Heart left ventricle (tissue), 16 donors: ENCODE data around the gene DRC7. TPM values are rescaled to one million over a fixed set of nuclear protein-coding genes. Genes with fewer than 3 reads are reported as not detected.

Experiments
- ATAC-seq, 4 donors: fragments of 200-7000 bp; cut with Tn5 transposase; one replicate each; pipeline ENCODE4 v1.9.1; 2020 to 2022; ENCODE audit warnings: moderate library complexity in 4 of 4, mild to moderate bottlenecking in 3 of 4, moderate number of reproducible peaks in 1 of 4
- DNase-seq, 5 donors: peaks; one replicate each; pipeline ENCODE4 v3.0.0-alpha.2; 2020
- H3K27ac ChIP-seq, 12 donors: fragments of 200-600 bp; sonication (generic) in 4 of 12; one replicate each; pipeline versions ENCODE4 v1.5.0 to v1.8.0; 2016 to 2022; ENCODE audit warnings: mild to moderate bottlenecking in 2 of 12
- H3K27me3 ChIP-seq, 9 donors: fragments of 200-600 bp; sonication (generic) in 2 of 9; one replicate each; pipeline versions ENCODE4 v1.5.1 to v1.8.0; 2016 to 2022; ENCODE audit warnings: mild to moderate bottlenecking in 3 of 9
- H3K36me3 ChIP-seq, 9 donors: fragments of 200-600 bp; sonication (generic) in 2 of 9; one replicate each; pipeline versions ENCODE4 v1.5.0 to v1.8.0; 2018 to 2022; ENCODE audit warnings: mild to moderate bottlenecking in 2 of 9
- H3K4me1 ChIP-seq, 12 donors: fragments of 200-600 bp; sonication (generic) in 4 of 12; one replicate each; pipeline versions ENCODE4 v1.5.0 to v1.8.0; 2016 to 2022; ENCODE audit warnings: mild to moderate bottlenecking in 3 of 12
- H3K4me3 ChIP-seq, 12 donors: fragments of 200-600 bp; sonication (generic) in 4 of 12; one replicate each; pipeline versions ENCODE4 v1.5.0 to v1.8.0; 2017 to 2022; ENCODE audit warnings: mild to moderate bottlenecking in 9 of 12, moderate library complexity in 4 of 12
- H3K9me3 ChIP-seq, 12 donors: fragments of 200-600 bp; sonication (generic) in 4 of 12; one replicate each; pipeline versions ENCODE4 v1.5.0 to v1.8.0; 2016 to 2022; ENCODE audit warnings: mild to moderate bottlenecking in 1 of 12
- CTCF ChIP-seq, 12 donors: fragments of 200-600 bp; sonication (generic) in 4 of 12; IDR thresholded peaks; one replicate each; pipeline versions ENCODE4 v1.5.0 to v1.8.0; 2018 to 2022; ENCODE audit warnings: antibody characterized with exemption in 12 of 12, mild to moderate bottlenecking in 5 of 12
- POLR2A ChIP-seq, 2 donors: fragments of 450-650 bp; IDR thresholded peaks; one replicate each; pipeline ENCODE4 v1.6.1; 2017; ENCODE audit warnings: antibody characterized with exemption in 2 of 2, mild to moderate bottlenecking in 2 of 2, moderate library complexity in 2 of 2
- WGBS, 4 donors: extraction: QIAGEN DNeasy Blood & Tissue Kit in 2 of 4; methylation state at CpG; one replicate each; pipeline versions ENCODE4 v1.1.5 to v1.1.7; 2013 to 2018; 5-methylcytosine and 5-hydroxymethylcytosine counted together
- intact Hi-C, 10 donors: fragments of 100-400 bp; cut with DNase I; formaldehyde crosslinking; loops; one replicate each; pipeline versions ENCODE4 v1.11.1 to v1.14.2; 2022
- polyA plus RNA-seq, 2 donors: library from polyadenylated mRNA; stranded (reverse); fragments of 200-250 nt; gene quantifications; one replicate each; pipeline ENCODE4 v1.2.3, GENCODE V29; 2013
- total RNA-seq, 9 donors: library from RNA; depleted of rRNA in 2 of 9; stranded (reverse); fragments of >200 nt in 2 of 9; fragmentation: NEBNext Ultra II Directional in 3 of 9; extraction: Animal tissue kit (Norgen Biotek cat#: 25700) in 3 of 9; gene quantifications; one replicate each; pipeline versions ENCODE4 v1.1.0 to v1.2.4, GENCODE V29; 2016 to 2023
- donor health status: ischemic (EF 13 %, LVEDD 7.1; RV severe dilation, severe dysfunction).
- donor health status: healthy with polysubstance abuse.
- donor health status: DM: no; HTN: yes; CAD: no.
- donor health status: DM: no; HTN: no; CAD: no.
- donor health status: ischemic (EF 25% LVEDD 6.9; RV normal size, moderate dysfunction).
- donor health status: ischemic (EF 25% LVEDD 5.7; RV mildly dilated, moderate dysfunction).
- donor health status: healthy.
- donor health status: DM: yes; HTN: yes; CAD: no.
- donor health status: ischemic (EF 35%, LVEDD 5.7; RV mildly dilated, moderate dysfunction).
- donor health status: nonischemic (EF 11% LVEDD 7.7; RV severe dilation, severe dysfunction).
- donor health status: DM: yes; HTN: yes; CAD: no.
- donor health status: PGD.
- donor health status: ischemic (EF 29% LVEDD 5.4; RV normal size, mild dysfunction).
- donor health status: nonischemic (EF 23%, LVEDD 6.1; RV moderate dilation, normal function).

The DRC7 gene
- total and polyA plus RNA-seq, 11 donors: 0.29 TPM; not detected in 10

GRCh38 chr16:57760357-57761160 lies 66.0 kb downstream of the DRC7 start:
- Histone ChIP-seq H3K27ac (peak overlapping the region in 7 of 12 donors; percentile 30 to 81 (median 72)), H3K27me3 (no peaks in the 10 kb centered on the region), H3K4me1 (peaks cover 0 to 32% (median 16%) of the 10 kb centered on the region in 12 donors), H3K36me3 (peaks cover 0 to 81% (median 50%) of the 10 kb centered on the region in 9 donors), H3K4me3 (no peak overlapping the region), H3K9me3 (no peaks in the 10 kb centered on the region)
- peak in 2 of 5 donors; percentile 25 to 63 for DNase-seq
- intact Hi-C loops: loop anchor here in 1 of 10 donors (5.0 kb wide), 1 partner anchor 37 kb away; no protein-coding TSS in a partner anchor
- 88 to 89% (median 89%) methylated on average over 23 to 40 of the region's 40 CpGs for WGBS, 4 donors
- no peak for ATAC-seq
- TF ChIP-seq POLR2A (IDR thresholded peaks at IDR 0.05) (no peak), CTCF (IDR thresholded peaks at IDR 0.05) (no peak)

- intact Hi-C loops: loop anchor here in 1 of 10 donors (5.0 kb wide), 1 partner anchor 36 kb away; no protein-coding TSS in a partner anchor
- ATAC-seq: no peak
- peak in 1 of 5 donors; percentile 38 for DNase-seq
These were observed 66.7 kb downstream of the DRC7 start for GRCh38 chr16:57761301-57761700.

GRCh38 chr16:57761957-57762356 lies 67.4 kb downstream of the DRC7 start:
- no peak for ATAC-seq
- H3K27me3 ChIP-seq: no peaks in the 10 kb centered on the region
- no peak overlapping the region for H3K4me3 ChIP-seq
- H3K36me3 ChIP-seq: peaks cover 0 to 87% (median 63%) of the 10 kb centered on the region in 9 donors
- peak in 1 of 5 donors; percentile 48 for DNase-seq
- TF ChIP-seq POLR2A (IDR thresholded peaks at IDR 0.05): no peak
- TF ChIP-seq CTCF (IDR thresholded peaks at IDR 0.05): no peak
- 92 to 97% (median 95%) methylated on average over 10 to 12 of the region's 12 CpGs for WGBS, 4 donors
- no peaks in the 10 kb centered on the region for H3K9me3 ChIP-seq
- no peak overlapping the region for H3K27ac ChIP-seq
- intact Hi-C loops: loop anchor here in 1 of 10 donors (5.0 kb wide), 1 partner anchor 35 kb away; no protein-coding TSS in a partner anchor
- H3K4me1 ChIP-seq: peaks cover 0 to 29% (median 15%) of the 10 kb centered on the region in 12 donors

More at GRCh38 chr16:57761301-57761700, 66.7 kb downstream of the DRC7 start:
- WGBS, 4 donors: 85 to 88% (median 86%) methylated on average over 9 of the region's 9 CpGs
- peaks cover 0 to 85% (median 56%) of the 10 kb centered on the region in 9 donors for H3K36me3 ChIP-seq
- no peak overlapping the region for H3K4me3 ChIP-seq
- H3K4me1 ChIP-seq: peaks cover 0 to 32% (median 16%) of the 10 kb centered on the region in 12 donors
- no peaks in the 10 kb centered on the region for H3K27me3 ChIP-seq
- no peak for TF ChIP-seq POLR2A (IDR thresholded peaks at IDR 0.05)
- no peak for TF ChIP-seq CTCF (IDR thresholded peaks at IDR 0.05)
- H3K9me3 ChIP-seq: no peaks in the 10 kb centered on the region
- no peak overlapping the region for H3K27ac ChIP-seq

- no peak for TF ChIP-seq POLR2A (IDR thresholded peaks at IDR 0.05)
- no peak for TF ChIP-seq CTCF (IDR thresholded peaks at IDR 0.05)
- H3K36me3 ChIP-seq: peaks cover 0 to 91% (median 68%) of the 10 kb centered on the region in 9 donors
- H3K9me3 ChIP-seq: no peaks in the 10 kb centered on the region
- H3K4me1 ChIP-seq: peaks cover 0 to 24% (median 11%) of the 10 kb centered on the region in 12 donors
- no peak overlapping the region for H3K4me3 ChIP-seq
- H3K27ac ChIP-seq: no peak overlapping the region
- intact Hi-C loops: loop anchor here in 1 of 10 donors (5.0 kb wide), 1 partner anchor 35 kb away; no protein-coding TSS in a partner anchor
- WGBS, 4 donors: 76 to 85% (median 83%) methylated on average over 15 of the region's 15 CpGs
- H3K27me3 ChIP-seq: no peaks in the 10 kb centered on the region
- peak in 1 of 5 donors; percentile 61 for DNase-seq
- ATAC-seq: no peak
These were observed 67.9 kb downstream of the DRC7 start for GRCh38 chr16:57762365-57763040.
